ENCODE results near the gene NPAS2. TPM values are rescaled to one million over a fixed set of nuclear protein-coding genes. Genes with fewer than 3 reads are reported as not detected.

NPAS2 gene
- total and polyA plus RNA-seq, 12 donors: 4.7 to 51.3 (median 17.6) TPM

DNA sequence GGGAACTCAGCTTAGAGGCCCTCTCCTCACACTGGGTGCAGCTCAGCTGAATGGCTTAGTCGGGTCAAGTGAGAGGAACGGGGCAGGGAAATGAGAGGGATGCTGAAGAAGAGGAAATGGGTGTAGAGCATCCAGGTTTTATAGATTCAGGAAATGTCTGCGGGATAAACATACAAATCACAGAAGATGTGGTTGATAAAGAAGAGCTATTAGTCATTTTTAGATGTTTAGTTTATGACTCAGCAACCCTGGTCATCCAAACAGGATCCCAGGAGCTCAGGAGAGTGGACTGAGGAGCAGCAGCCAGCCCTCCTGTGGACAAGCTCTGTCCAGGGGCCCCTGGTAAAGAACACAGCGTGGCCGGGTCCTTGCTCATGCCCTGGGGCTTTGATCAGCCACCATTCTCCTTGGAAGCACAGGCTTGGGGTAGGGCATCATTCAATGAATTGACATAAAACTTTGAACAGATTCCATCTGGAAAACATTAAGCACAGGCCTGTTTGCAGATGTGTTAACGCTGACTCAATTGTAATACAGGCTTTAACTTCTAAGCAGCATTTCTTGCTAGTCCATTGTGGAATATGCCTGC, 83.0 kb downstream of the NPAS2 start:
- H3K4me1 ChIP-seq (replicated peaks in 1 of 2): peaks cover 5 to 10% of the 10 kb centered on the region in 2 donors
- TF ChIP-seq, protein P1, sequence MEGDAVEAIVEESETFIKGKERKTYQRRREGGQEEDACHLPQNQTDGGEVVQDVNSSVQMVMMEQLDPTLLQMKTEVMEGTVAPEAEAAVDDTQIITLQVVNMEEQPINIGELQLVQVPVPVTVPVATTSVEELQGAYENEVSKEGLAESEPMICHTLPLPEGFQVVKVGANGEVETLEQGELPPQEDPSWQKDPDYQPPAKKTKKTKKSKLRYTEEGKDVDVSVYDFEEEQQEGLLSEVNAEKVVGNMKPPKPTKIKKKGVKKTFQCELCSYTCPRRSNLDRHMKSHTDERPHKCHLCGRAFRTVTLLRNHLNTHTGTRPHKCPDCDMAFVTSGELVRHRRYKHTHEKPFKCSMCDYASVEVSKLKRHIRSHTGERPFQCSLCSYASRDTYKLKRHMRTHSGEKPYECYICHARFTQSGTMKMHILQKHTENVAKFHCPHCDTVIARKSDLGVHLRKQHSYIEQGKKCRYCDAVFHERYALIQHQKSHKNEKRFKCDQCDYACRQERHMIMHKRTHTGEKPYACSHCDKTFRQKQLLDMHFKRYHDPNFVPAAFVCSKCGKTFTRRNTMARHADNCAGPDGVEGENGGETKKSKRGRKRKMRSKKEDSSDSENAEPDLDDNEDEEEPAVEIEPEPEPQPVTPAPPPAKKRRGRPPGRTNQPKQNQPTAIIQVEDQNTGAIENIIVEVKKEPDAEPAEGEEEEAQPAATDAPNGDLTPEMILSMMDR (IDR thresholded peaks at IDR 0.05): peak in 1 of 6 experiments; percentile 7
- no peak for TF ChIP-seq POLR2A (IDR thresholded peaks at IDR 0.05)
- peak in 5 of 7 donors; percentile 50 to 62 (median 53) for DNase-seq
- H3K36me3 ChIP-seq (replicated peaks in 1 of 2): no peaks in the 10 kb centered on the region
- no peaks in the 10 kb centered on the region for H3K27me3 ChIP-seq
- WGBS, 4 donors: 30 to 47% (median 40%) methylated on average over 6 of the region's 6 CpGs
- no peaks in the 10 kb centered on the region for H3K9me3 ChIP-seq (replicated peaks in 1 of 3)
- H3K4me3 ChIP-seq: no peak overlapping the region
- intact Hi-C loops (cut with DNase I): no loop called here
- H3K27ac ChIP-seq: peak overlapping the region in 1 of 5 donors; percentile 55

GRCh38 chr2:100903534-100904258, 83.8 kb downstream of the NPAS2 start:
- intact Hi-C loops (cut with DNase I): no loop called here
- no peaks in the 10 kb centered on the region for H3K9me3 ChIP-seq (replicated peaks in 1 of 3)
- H3K36me3 ChIP-seq (replicated peaks in 1 of 2): no peaks in the 10 kb centered on the region
- TF ChIP-seq, protein P1 (IDR thresholded peaks at IDR 0.05): no peak
- TF ChIP-seq POLR2A (IDR thresholded peaks at IDR 0.05): no peak
- H3K4me1 ChIP-seq (replicated peaks in 1 of 2): peaks cover 5 to 10% of the 10 kb centered on the region in 2 donors
- peak overlapping the region in 1 of 5 donors; percentile 55 for H3K27ac ChIP-seq
- DNase-seq: no peak
- no peaks in the 10 kb centered on the region for H3K27me3 ChIP-seq
- H3K4me3 ChIP-seq: no peak overlapping the region
- 92 to 95% (median 93%) methylated on average over 15 to 17 of the region's 17 CpGs for WGBS, 4 donors

GRCh38 chr2:100905132-100905805, 85.3 kb downstream of the NPAS2 start:
- no peak for TF ChIP-seq POLR2A (IDR thresholded peaks at IDR 0.05)
- TF ChIP-seq, protein P1 (IDR thresholded peaks at IDR 0.05): no peak
- peaks cover 5 to 10% of the 10 kb centered on the region in 2 donors for H3K4me1 ChIP-seq (replicated peaks in 1 of 2)
- H3K4me3 ChIP-seq: no peak overlapping the region
- 76 to 88% (median 79%) methylated on average over 7 to 9 of the region's 9 CpGs for WGBS, 4 donors
- DNase-seq: no peak
- no peak overlapping the region for H3K27ac ChIP-seq
- H3K9me3 ChIP-seq (replicated peaks in 1 of 3): no peaks in the 10 kb centered on the region
- no peaks in the 10 kb centered on the region for H3K36me3 ChIP-seq (replicated peaks in 1 of 2)
- intact Hi-C loops (cut with DNase I): no loop called here
- no peaks in the 10 kb centered on the region for H3K27me3 ChIP-seq

DNA sequence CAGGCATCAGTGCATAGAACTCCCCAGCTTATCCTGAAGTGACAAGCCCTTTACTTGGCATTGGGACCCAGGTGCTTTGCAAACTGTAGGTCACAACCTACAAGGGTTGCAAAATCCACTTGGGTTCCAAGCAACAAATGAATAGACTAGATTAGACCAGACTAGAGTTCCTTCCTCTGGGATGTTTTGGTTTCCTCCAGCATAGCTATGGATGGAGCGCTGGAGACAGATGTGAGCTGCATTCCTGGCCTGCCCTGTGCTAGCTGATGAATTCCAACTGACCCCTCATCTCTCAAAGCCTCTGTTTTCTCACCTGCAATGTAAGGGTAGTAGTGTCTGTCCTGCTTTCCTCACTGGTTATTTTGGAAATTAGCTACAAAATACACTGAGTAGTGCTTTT, 86.2 kb downstream of the NPAS2 start:
- Histone ChIP-seq H3K27me3 (no peaks in the 10 kb centered on the region), H3K4me1 (replicated peaks in 1 of 2) (peaks cover 5 to 10% of the 10 kb centered on the region in 2 donors), H3K27ac (no peak overlapping the region), H3K9me3 (replicated peaks in 1 of 3) (no peaks in the 10 kb centered on the region), H3K36me3 (replicated peaks in 1 of 2) (no peaks in the 10 kb centered on the region), H3K4me3 (no peak overlapping the region)
- DNase-seq: no peak
- WGBS, 4 donors: 79 to 96% (median 88%) methylated on average over 1 of the region's 1 CpG
- no peak for TF ChIP-seq POLR2A (IDR thresholded peaks at IDR 0.05)
- TF ChIP-seq, protein P1 (IDR thresholded peaks at IDR 0.05): no peak
- intact Hi-C loops (cut with DNase I): no loop called here

All from adrenal gland (tissue), 12 donors.